GM23338 (cell line): ENCODE results near the gene SLX9. TPM values are rescaled to one million over a fixed set of nuclear protein-coding genes. Genes with fewer than 3 reads are reported as not detected.

ENCODE experiments used
- ATAC-seq: fragments of 200-7000 bp; cut with Tn5 transposase; 3 replicates; pipeline ENCODE4 v1.9.1; 2020
- DNase-seq: peaks from one replicate; pipeline ENCODE4 v3.0.0-alpha.2; 2015; ENCODE audit warnings: low spot score
- H2AFZ ChIP-seq: fragments of 200-600 bp; sonication (generic); 2 replicates; pipeline ENCODE4 v1.8.0; 2016; ENCODE audit warnings: antibody characterized with exemption, mild to moderate bottlenecking, moderate library complexity
- H3F3A ChIP-seq: fragments of 200-600 bp; sonication (generic); replicated peaks from 2 replicates; pipeline ENCODE4 v1.8.0; 2017; ENCODE audit warnings: antibody characterized with exemption, mixed run types, low read depth
- H3K27ac ChIP-seq: fragments of 200-600 bp; sonication (generic); 2 replicates; pipeline ENCODE4 v1.6.1; 2016; ENCODE audit warnings: low read depth
- H3K27me3 ChIP-seq: fragments of 200-600 bp; sonication (generic); 2 replicates; pipeline ENCODE4 v1.8.0; 2016; ENCODE audit warnings: mild to moderate bottlenecking, mixed run types, moderate library complexity; ENCODE audit not compliant: insufficient read depth
- H3K36me3 ChIP-seq: fragments of 200-600 bp; sonication (generic); 2 replicates; pipeline ENCODE4 v1.8.0; 2016; ENCODE audit warnings: mild to moderate bottlenecking; ENCODE audit not compliant: insufficient read depth
- H3K4me1 ChIP-seq: fragments of 200-600 bp; sonication (generic); 2 replicates; pipeline ENCODE4 v1.8.0; 2016; ENCODE audit warnings: mild to moderate bottlenecking, moderate library complexity; ENCODE audit not compliant: insufficient read depth
- H3K4me2 ChIP-seq: fragments of 200-600 bp; sonication (generic); 2 replicates; pipeline ENCODE4 v1.7.1; 2017; ENCODE audit warnings: mixed run types
- H3K4me3 ChIP-seq: fragments of 200-600 bp; sonication (generic); 2 replicates; pipeline ENCODE4 v1.6.1; 2016; ENCODE audit warnings: mixed run types
- H3K79me2 ChIP-seq: fragments of 200-600 bp; sonication (generic); replicated peaks from 2 replicates; pipeline ENCODE4 v1.8.0; 2017; ENCODE audit warnings: mild to moderate bottlenecking; ENCODE audit not compliant: insufficient read depth
- H3K9me2 ChIP-seq: fragments of 200-600 bp; sonication (generic); 2 replicates; pipeline ENCODE4 v1.8.0; 2017; ENCODE audit not compliant: insufficient read depth
- H4K20me1 ChIP-seq: fragments of 200-600 bp; sonication (generic); replicated peaks from 2 replicates; pipeline ENCODE4 v1.8.0; 2017; ENCODE audit warnings: mild to moderate bottlenecking; ENCODE audit not compliant: insufficient read depth
- H3K27ac Mint-ChIP-seq: 2 replicates; pipeline ENCODE4 v1.8.0; 2020; ENCODE audit warnings: inconsistent platforms, mild to moderate bottlenecking, moderate library complexity, mixed read lengths
- H3K27me3 Mint-ChIP-seq: 3 replicates; pipeline ENCODE4 v1.8.0; 2022; ENCODE audit warnings: low read depth, mild to moderate bottlenecking, moderate library complexity, mixed read lengths, inconsistent platforms; ENCODE audit not compliant: insufficient read depth, poor library complexity
- H3K36me3 Mint-ChIP-seq: 3 replicates; pipeline ENCODE4 v1.8.0; 2021; ENCODE audit warnings: low read depth, mild to moderate bottlenecking, inconsistent platforms, moderate library complexity, mixed read lengths
- H3K4me1 Mint-ChIP-seq: 3 replicates; pipeline ENCODE4 v1.8.0; 2020; ENCODE audit warnings: mild to moderate bottlenecking, inconsistent platforms, mixed read lengths
- H3K4me3 Mint-ChIP-seq: 3 replicates; pipeline ENCODE4 v1.8.0; 2021; ENCODE audit warnings: moderate library complexity, mild to moderate bottlenecking, inconsistent platforms, mixed read lengths
- H3K9me3 Mint-ChIP-seq: 3 replicates; pipeline ENCODE4 v1.8.0; 2020; ENCODE audit warnings: moderate library complexity, mild to moderate bottlenecking, inconsistent platforms, mixed read lengths
- CREB1 ChIP-seq: fragments of 250-450 bp; sonication (Bioruptor Pico); IDR thresholded peaks from 2 replicates; pipeline ENCODE4 v1.5.0; 2020; ENCODE audit warnings: low read depth, mild to moderate bottlenecking, moderate library complexity
- JUNB ChIP-seq: IDR thresholded peaks from one replicate; pipeline ENCODE4 v1.6.1; 2016; ENCODE audit warnings: antibody characterized with exemption; ENCODE audit not compliant: unreplicated experiment
- POLR2AphosphoS5 ChIP-seq: IDR thresholded peaks from 2 replicates; pipeline ENCODE4 v1.6.1; 2016; ENCODE audit warnings: antibody characterized with exemption, low read depth
- STAT1 ChIP-seq: IDR thresholded peaks from one replicate; pipeline ENCODE4 v1.6.1; 2016; ENCODE audit warnings: antibody characterized with exemption; ENCODE audit not compliant: unreplicated experiment
- polyA plus RNA-seq: library from polyadenylated mRNA; unstranded; fragments of >200 nt; fragmentation: Nextera tagmentation; extraction: Ambion mirVana; gene quantifications from 2 replicates; pipeline ENCODE4 v1.2.1, GENCODE V29; 2016
- total RNA-seq: library from RNA; depleted of rRNA; stranded (reverse); fragments of >200 nt; shearing (Covaris generic); gene quantifications from 2 replicates; pipeline ENCODE4 v1.2.3, GENCODE V29; 2014
- TF ChIP-seq, protein P1 (sequence below): IDR thresholded peaks from 2 replicates; pipeline ENCODE4 v1.6.1; 2016; ENCODE audit warnings: antibody characterized with exemption
- TF ChIP-seq, protein P2 (sequence below): fragments of 250-450 bp; sonication (Bioruptor Pico); IDR thresholded peaks from 2 replicates; pipeline ENCODE4 v1.5.0; 2020; ENCODE audit warnings: mild to moderate bottlenecking, moderate library complexity
- TF ChIP-seq, protein P3 (sequence below): IDR thresholded peaks from one replicate; pipeline ENCODE4 v1.6.1; 2018; ENCODE audit warnings: antibody characterized with exemption; ENCODE audit not compliant: unreplicated experiment
- TF ChIP-seq, protein P4 (sequence below), 2 experiments: fragments of 200-600 bp in 1 of 2; sonication (generic) in 1 of 2; conservative IDR thresholded peaks; 2 replicates each; pipeline versions ENCODE4 v1.5.1 to v1.6.1; 2016 to 2017; ENCODE audit warnings: antibody characterized with exemption in 2 of 2, low read depth in 2 of 2, mild to moderate bottlenecking in 2 of 2, moderate library complexity in 1 of 2

SLX9 gene
- total and polyA plus RNA-seq, 2 experiments from 2014 or later, result 41.5 to 46.9 TPM

DNA sequence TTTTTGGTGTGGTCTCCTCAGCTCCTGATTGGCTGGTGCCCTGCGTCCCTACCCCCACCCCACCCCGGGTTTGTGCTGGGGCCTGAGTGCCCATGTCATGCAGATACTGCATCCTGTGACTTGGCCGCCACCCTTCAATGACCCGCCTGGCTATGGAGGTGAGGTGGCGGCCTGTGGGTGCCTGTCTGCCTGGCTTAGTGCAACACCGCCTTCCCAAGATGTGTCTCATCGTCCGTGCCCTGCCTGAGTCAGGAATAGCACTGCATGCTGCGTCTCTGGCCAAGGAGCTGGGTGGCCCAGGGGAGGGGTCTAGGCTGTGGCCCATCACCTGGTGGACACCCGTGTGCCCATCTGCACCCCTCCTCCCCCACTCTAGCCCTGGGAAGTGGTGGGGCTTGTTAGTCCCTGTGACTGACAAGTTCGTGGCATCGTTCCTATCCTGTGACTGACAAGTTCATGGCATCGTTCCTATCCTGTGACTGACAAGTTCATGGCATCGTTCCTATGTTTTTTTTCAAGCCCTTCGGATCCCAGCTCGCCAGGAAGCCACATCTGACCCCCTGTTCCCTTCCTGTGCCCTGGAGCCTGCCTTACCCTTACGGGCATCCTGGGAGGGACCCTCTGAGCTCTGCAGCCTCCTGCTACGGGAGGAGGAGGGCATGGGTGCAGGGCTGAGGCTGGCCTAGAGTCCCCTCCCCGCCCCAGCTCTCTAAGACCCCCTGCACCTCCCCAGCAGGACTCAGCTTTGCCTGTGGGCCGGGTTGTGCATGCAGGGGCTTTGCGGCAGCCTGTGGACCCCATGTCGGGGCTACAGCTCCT is 7.5 kb downstream of the SLX9 start:
- H3K36me3 ChIP-seq, result peaks cover 3% of the 10 kb centered on the region; the same call in 1 of the 2 replicates
- no peak for TF ChIP-seq CREB1 (CRISPR knock-in tag)
- TF ChIP-seq POLR2AphosphoS5, result no peak
- TF ChIP-seq STAT1, result no peak
- TF ChIP-seq, protein P1, sequence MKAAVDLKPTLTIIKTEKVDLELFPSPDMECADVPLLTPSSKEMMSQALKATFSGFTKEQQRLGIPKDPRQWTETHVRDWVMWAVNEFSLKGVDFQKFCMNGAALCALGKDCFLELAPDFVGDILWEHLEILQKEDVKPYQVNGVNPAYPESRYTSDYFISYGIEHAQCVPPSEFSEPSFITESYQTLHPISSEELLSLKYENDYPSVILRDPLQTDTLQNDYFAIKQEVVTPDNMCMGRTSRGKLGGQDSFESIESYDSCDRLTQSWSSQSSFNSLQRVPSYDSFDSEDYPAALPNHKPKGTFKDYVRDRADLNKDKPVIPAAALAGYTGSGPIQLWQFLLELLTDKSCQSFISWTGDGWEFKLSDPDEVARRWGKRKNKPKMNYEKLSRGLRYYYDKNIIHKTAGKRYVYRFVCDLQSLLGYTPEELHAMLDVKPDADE, result no peak
- TF ChIP-seq JUNB, result no peak
- TF ChIP-seq, protein P2, sequence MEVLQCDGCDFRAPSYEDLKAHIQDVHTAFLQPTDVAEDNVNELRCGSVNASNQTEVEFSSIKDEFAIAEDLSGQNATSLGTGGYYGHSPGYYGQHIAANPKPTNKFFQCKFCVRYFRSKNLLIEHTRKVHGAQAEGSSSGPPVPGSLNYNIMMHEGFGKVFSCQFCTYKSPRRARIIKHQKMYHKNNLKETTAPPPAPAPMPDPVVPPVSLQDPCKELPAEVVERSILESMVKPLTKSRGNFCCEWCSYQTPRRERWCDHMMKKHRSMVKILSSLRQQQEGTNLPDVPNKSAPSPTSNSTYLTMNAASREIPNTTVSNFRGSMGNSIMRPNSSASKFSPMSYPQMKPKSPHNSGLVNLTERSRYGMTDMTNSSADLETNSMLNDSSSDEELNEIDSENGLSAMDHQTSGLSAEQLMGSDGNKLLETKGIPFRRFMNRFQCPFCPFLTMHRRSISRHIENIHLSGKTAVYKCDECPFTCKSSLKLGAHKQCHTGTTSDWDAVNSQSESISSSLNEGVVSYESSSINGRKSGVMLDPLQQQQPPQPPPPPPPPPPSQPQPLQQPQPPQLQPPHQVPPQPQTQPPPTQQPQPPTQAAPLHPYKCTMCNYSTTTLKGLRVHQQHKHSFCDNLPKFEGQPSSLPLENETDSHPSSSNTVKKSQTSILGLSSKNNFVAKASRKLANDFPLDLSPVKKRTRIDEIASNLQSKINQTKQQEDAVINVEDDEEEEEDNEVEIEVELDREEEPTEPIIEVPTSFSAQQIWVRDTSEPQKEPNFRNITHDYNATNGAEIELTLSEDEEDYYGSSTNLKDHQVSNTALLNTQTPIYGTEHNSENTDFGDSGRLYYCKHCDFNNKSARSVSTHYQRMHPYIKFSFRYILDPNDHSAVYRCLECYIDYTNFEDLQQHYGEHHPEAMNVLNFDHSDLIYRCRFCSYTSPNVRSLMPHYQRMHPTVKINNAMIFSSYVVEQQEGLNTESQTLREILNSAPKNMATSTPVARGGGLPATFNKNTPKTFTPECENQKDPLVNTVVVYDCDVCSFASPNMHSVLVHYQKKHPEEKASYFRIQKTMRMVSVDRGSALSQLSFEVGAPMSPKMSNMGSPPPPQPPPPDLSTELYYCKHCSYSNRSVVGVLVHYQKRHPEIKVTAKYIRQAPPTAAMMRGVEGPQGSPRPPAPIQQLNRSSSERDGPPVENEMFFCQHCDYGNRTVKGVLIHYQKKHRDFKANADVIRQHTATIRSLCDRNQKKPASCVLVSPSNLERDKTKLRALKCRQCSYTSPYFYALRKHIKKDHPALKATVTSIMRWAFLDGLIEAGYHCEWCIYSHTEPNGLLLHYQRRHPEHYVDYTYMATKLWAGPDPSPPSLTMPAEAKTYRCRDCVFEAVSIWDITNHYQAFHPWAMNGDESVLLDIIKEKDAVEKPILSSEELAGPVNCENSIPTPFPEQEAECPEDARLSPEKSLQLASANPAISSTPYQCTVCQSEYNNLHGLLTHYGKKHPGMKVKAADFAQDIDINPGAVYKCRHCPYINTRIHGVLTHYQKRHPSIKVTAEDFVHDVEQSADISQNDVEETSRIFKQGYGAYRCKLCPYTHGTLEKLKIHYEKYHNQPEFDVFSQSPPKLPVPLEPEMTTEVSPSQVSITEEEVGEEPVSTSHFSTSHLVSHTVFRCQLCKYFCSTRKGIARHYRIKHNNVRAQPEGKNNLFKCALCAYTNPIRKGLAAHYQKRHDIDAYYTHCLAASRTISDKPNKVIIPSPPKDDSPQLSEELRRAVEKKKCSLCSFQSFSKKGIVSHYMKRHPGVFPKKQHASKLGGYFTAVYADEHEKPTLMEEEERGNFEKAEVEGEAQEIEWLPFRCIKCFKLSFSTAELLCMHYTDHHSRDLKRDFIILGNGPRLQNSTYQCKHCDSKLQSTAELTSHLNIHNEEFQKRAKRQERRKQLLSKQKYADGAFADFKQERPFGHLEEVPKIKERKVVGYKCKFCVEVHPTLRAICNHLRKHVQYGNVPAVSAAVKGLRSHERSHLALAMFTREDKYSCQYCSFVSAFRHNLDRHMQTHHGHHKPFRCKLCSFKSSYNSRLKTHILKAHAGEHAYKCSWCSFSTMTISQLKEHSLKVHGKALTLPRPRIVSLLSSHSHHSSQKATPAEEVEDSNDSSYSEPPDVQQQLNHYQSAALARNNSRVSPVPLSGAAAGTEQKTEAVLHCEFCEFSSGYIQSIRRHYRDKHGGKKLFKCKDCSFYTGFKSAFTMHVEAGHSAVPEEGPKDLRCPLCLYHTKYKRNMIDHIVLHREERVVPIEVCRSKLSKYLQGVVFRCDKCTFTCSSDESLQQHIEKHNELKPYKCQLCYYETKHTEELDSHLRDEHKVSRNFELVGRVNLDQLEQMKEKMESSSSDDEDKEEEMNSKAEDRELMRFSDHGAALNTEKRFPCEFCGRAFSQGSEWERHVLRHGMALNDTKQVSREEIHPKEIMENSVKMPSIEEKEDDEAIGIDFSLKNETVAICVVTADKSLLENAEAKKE (CRISPR knock-in tag), result no peak
- TF ChIP-seq, protein P3, sequence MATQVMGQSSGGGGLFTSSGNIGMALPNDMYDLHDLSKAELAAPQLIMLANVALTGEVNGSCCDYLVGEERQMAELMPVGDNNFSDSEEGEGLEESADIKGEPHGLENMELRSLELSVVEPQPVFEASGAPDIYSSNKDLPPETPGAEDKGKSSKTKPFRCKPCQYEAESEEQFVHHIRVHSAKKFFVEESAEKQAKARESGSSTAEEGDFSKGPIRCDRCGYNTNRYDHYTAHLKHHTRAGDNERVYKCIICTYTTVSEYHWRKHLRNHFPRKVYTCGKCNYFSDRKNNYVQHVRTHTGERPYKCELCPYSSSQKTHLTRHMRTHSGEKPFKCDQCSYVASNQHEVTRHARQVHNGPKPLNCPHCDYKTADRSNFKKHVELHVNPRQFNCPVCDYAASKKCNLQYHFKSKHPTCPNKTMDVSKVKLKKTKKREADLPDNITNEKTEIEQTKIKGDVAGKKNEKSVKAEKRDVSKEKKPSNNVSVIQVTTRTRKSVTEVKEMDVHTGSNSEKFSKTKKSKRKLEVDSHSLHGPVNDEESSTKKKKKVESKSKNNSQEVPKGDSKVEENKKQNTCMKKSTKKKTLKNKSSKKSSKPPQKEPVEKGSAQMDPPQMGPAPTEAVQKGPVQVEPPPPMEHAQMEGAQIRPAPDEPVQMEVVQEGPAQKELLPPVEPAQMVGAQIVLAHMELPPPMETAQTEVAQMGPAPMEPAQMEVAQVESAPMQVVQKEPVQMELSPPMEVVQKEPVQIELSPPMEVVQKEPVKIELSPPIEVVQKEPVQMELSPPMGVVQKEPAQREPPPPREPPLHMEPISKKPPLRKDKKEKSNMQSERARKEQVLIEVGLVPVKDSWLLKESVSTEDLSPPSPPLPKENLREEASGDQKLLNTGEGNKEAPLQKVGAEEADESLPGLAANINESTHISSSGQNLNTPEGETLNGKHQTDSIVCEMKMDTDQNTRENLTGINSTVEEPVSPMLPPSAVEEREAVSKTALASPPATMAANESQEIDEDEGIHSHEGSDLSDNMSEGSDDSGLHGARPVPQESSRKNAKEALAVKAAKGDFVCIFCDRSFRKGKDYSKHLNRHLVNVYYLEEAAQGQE, result no peak
- TF ChIP-seq, protein P4, sequence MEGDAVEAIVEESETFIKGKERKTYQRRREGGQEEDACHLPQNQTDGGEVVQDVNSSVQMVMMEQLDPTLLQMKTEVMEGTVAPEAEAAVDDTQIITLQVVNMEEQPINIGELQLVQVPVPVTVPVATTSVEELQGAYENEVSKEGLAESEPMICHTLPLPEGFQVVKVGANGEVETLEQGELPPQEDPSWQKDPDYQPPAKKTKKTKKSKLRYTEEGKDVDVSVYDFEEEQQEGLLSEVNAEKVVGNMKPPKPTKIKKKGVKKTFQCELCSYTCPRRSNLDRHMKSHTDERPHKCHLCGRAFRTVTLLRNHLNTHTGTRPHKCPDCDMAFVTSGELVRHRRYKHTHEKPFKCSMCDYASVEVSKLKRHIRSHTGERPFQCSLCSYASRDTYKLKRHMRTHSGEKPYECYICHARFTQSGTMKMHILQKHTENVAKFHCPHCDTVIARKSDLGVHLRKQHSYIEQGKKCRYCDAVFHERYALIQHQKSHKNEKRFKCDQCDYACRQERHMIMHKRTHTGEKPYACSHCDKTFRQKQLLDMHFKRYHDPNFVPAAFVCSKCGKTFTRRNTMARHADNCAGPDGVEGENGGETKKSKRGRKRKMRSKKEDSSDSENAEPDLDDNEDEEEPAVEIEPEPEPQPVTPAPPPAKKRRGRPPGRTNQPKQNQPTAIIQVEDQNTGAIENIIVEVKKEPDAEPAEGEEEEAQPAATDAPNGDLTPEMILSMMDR (conservative IDR thresholded peaks at IDR 0.05; ENCODE audit: low read depth in 2 of 2), result no peak

More for the DNA sequence above, 7.5 kb downstream of the SLX9 start:
- Mint-ChIP-seq H3K9me3 (no peaks in the 10 kb centered on the region), H3K36me3 (peaks cover 44% of the 10 kb centered on the region), H3K27me3 (peaks cover 2% of the 10 kb centered on the region), H3K4me3 (no peak overlapping the region), H3K4me1 (peaks cover 4% of the 10 kb centered on the region; the same call in 2 of the 3 replicates), H3K27ac (no peak overlapping the region)
- DNase-seq (no peak), ATAC-seq (no peak)
- Histone ChIP-seq H3K4me2 (no peak overlapping the region), H3K79me2 (peaks cover 79% of the 10 kb centered on the region), H3K4me3 (no peak overlapping the region), H3F3A (no peaks in the 10 kb centered on the region), H2AFZ (no peak overlapping the region), H3K9me2 (no peaks in the 10 kb centered on the region), H3K27me3 (no peaks in the 10 kb centered on the region), H3K27ac (no peak overlapping the region), H3K4me1 (no peaks in the 10 kb centered on the region), H4K20me1 (peaks cover 49% of the 10 kb centered on the region)
